ENCODE measurements around the gene MYOD1.

MYOD1 gene

DNA sequence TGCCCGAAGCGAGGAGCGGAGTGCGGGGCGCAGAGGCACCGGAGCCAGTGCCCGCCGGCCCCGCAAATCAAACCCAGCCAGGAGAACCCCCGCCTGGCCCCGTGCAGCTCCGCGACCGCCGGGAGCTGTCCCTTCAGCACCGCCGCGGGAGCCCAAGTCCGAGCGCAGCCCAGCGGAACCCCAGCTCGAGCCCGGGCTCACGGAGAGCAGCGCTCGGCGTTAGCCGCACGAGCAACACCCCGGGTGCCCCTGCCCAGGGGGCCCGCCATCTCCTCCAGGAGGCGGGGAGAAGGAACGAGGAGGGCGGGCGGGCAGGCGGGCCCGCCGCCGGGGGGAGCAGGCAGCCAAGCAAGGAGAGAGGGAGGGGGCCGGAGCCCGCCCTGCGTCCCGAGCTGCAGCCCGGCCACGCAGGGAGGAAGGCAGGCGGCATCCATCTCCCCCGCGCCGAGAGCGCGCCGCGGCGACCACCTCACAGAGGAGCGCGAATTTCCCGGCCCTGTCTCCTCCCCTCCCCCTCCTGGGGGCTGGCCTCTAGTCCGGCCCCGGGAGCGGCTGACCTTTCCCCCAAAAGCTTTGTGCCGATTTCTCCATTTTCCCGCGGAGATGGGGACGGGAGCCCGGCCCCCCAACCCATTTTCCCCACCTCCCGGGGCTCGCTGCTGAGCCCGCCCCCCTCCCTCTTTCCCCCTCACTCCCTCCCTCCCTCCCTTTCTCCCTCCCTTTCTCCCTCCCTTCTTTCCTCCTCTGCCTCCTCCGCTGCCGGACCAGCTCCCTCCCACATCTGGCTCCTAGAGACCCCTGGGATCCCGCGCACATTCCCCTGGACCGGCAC is 15.8 kb downstream of the MYOD1 start:
- H3K27ac ChIP-seq = peak overlapping the region; percentile 78
- TF ChIP-seq, protein P1, sequence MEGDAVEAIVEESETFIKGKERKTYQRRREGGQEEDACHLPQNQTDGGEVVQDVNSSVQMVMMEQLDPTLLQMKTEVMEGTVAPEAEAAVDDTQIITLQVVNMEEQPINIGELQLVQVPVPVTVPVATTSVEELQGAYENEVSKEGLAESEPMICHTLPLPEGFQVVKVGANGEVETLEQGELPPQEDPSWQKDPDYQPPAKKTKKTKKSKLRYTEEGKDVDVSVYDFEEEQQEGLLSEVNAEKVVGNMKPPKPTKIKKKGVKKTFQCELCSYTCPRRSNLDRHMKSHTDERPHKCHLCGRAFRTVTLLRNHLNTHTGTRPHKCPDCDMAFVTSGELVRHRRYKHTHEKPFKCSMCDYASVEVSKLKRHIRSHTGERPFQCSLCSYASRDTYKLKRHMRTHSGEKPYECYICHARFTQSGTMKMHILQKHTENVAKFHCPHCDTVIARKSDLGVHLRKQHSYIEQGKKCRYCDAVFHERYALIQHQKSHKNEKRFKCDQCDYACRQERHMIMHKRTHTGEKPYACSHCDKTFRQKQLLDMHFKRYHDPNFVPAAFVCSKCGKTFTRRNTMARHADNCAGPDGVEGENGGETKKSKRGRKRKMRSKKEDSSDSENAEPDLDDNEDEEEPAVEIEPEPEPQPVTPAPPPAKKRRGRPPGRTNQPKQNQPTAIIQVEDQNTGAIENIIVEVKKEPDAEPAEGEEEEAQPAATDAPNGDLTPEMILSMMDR (conservative IDR thresholded peaks at IDR 0.05) = no peak

DNA sequence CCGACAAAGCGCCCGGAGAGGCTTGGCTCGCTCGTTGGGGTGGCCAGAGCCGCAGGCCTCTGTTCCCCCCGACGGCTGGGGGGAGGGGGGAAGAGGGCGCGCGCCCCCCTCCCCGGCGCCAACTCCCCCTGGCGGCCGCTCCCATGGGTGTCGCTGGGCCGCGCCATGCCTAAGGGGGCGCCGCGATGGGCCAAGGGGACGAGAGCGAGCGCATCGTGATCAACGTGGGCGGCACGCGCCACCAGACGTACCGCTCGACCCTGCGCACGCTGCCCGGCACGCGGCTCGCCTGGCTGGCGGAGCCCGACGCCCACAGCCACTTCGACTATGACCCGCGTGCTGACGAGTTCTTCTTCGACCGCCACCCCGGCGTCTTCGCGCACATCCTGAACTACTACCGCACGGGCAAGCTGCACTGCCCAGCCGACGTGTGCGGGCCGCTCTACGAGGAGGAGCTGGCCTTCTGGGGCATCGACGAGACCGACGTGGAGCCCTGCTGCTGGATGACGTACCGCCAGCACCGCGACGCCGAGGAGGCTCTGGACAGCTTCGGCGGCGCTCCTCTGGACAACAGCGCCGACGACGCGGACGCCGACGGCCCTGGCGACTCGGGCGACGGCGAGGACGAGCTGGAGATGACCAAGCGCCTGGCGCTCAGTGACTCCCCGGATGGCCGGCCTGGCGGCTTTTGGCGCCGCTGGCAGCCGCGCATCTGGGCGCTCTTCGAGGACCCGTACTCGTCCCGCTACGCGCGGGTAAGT is 16.6 kb downstream of the MYOD1 start:
- TF ChIP-seq, protein P1 (conservative IDR thresholded peaks at IDR 0.05) = peak; percentile 78
- peak overlapping the region; percentile 78 for H3K27ac ChIP-seq

DNA sequence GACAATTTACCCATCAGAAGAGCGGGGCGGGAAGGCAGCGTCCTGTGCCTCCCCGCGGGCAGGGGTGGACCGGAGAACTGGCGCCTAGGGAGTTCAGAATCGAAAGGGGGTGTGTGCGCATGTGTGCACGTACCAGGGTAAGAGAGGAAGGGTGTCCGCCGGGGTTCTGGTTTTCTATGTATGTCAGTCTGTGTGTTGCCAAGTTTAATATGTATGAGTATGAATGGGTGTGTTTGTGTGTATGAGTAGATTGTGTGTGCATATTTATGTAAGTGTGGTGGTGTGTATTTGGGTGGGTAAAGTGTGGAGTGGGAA is 17.2 kb downstream of the MYOD1 start:
- TF ChIP-seq, protein P1 (conservative IDR thresholded peaks at IDR 0.05) = no peak

DNA sequence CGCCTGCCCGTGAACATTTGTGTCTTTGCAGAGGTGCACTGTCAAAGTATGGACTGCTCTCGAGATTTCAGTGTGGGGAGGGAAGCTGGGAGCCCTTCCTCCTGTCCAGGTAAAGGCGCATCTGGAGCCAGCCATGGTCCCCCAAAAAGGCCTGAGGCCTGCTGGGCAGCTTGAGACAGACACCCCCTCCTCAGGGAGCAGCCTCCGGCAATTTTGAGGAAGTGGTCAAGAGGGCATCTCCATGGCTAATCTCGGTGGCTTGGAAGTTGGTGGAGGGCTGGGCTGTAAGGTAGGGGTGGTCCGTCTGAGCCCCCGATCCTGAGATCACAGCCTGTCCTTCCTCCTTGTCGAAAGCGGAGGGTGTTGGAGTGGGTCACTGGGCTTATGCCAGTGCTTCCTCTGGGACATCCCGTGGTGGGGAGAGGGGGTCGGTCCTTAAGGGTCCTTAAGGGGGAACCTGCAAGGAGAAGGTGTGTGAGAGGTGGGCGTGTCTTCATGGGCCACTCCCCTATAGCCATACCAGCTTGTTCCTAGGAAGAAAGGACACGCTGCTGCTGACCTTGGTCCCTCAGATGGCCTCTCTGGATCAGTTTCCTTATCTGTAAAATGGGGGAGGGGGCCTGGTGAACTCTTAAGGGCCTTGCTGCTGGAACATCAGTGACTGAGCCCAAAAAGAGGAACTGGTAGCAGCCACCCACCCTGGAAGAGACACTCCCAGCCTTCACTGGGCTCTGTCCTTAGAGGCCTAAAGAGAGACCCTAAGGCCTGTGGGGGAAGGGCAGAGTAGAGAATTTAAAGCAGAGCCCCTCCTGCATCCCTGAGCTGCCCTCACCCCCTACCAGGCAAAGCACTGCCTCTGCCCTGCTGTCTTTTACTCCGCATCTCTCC is 17.8 kb downstream of the MYOD1 start:
- TF ChIP-seq, protein P1 (conservative IDR thresholded peaks at IDR 0.05) = no peak
- H3K27ac ChIP-seq = no peak overlapping the region

More for the DNA sequence above, 17.2 kb downstream of the MYOD1 start:
- no peak overlapping the region for H3K27ac ChIP-seq

DNA sequence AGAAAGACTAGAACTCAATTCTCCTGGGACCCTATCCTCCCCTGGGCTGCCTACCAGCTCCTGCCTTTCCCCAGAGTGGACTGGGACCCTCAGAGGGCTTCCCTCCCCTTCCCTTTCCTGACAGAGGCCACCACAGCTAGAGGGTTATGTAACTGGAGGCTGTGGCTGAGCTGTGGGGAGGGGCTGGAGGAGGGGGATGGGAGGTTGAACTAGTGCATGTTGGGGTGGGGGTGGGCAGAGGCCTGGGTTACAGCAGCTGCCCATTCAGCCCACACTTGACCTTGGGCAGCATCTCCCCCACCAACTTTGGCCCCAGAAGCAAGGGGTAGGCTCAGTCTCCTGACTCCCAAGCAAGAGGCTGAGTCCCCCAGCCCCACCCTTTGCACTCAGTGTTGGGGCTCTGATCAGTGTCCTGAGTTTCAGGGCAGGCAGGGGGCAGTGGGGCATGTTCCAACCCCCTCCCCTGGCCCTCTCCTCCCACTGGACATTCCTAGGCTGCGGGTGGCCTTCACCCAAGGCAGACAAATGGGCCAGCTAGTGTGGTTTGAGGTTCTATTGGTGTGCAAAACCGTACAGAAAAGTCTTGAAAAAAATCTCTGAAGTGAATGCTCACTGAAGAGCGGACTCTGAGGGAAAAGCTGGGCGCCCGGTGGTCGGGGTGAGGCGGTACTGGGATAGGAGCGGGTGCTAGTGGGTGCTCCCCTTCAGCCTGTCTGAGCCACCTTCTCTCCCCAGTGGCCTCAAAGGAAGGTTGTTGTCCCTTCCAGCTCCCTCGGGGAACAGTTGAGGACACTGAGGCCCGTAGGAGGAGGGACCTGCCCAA is 19.0 kb downstream of the MYOD1 start:
- H3K27ac ChIP-seq = no peak overlapping the region
- TF ChIP-seq, protein P1 (conservative IDR thresholded peaks at IDR 0.05) = no peak

DNA sequence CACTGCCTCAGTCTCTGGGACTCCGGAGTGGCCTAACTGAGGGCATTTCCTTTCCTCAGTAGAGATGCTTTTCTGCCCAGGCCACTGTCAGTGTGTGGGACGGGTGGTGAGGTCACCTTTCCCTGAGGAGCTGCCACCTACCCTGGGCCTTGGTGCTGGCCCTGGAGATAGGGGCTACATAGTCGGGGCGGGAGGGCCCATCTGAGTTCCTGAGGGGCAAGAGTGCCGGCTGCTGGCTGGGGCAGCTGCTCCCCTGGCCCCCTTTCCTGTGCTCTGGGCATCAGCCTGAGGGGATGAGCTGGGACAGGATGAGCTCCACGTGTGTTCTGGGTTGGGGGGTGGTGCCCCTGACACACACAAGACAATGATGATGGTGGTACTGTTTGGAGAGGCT is 20.6 kb downstream of the MYOD1 start:
- TF ChIP-seq, protein P1 (conservative IDR thresholded peaks at IDR 0.05) = no peak
- no peak overlapping the region for H3K27ac ChIP-seq

All from VCaP (cell line).